Trophoblast cell (in vitro differentiated cells and primary cell): Measurements from ENCODE around the gene TMEM9B.

ENCODE experiments used
- DNase-seq, 2 donors: peaks; one replicate each; pipeline ENCODE4 v3.0.0-alpha.2; 2016
- H2AFZ ChIP-seq: 2 replicates; pipeline ENCODE4 v1.6.1; 2013; ENCODE audit warnings: low read length, moderate library complexity, mild to moderate bottlenecking; ENCODE audit not compliant: insufficient read depth, poor library complexity
- H2AK5ac ChIP-seq: 2 replicates; pipeline ENCODE4 v1.6.1; 2013; ENCODE audit warnings: mild to moderate bottlenecking, low read length
- H2BK120ac ChIP-seq: 2 replicates; pipeline ENCODE4 v1.6.1; 2013; ENCODE audit warnings: low read length, mild to moderate bottlenecking, moderate library complexity; ENCODE audit not compliant: insufficient read depth, poor library complexity
- H2BK12ac ChIP-seq: 2 replicates; pipeline ENCODE4 v1.6.1; 2013; ENCODE audit warnings: mild to moderate bottlenecking, low read length, moderate library complexity
- H2BK5ac ChIP-seq: 2 replicates; pipeline ENCODE4 v1.6.1; 2013; ENCODE audit warnings: low read length, low read depth, moderate library complexity, mild to moderate bottlenecking; ENCODE audit not compliant: poor library complexity
- H3K14ac ChIP-seq: 2 replicates; pipeline ENCODE4 v1.6.1; 2013; ENCODE audit warnings: mild to moderate bottlenecking, low read length
- H3K18ac ChIP-seq: 2 replicates; pipeline ENCODE4 v1.6.1; 2013; ENCODE audit warnings: mild to moderate bottlenecking, low read length
- H3K23ac ChIP-seq: 2 replicates; pipeline ENCODE4 v1.6.1; 2013; ENCODE audit warnings: low read length
- H3K27ac ChIP-seq: 2 replicates; pipeline ENCODE4 v1.5.1; 2013; ENCODE audit warnings: low read depth, mild to moderate bottlenecking, inconsistent platforms, low read length, moderate library complexity
- H3K27me3 ChIP-seq: 2 replicates; pipeline ENCODE4 v1.6.1; 2013; ENCODE audit warnings: inconsistent platforms, mild to moderate bottlenecking, low read length, moderate library complexity; ENCODE audit not compliant: insufficient read depth
- H3K36me3 ChIP-seq, 2 experiments: 1 replicate in 1 of 2; 2 replicates in 1 of 2; pipeline ENCODE4 v1.6.1; 2013; ENCODE audit warnings: low read length in 2 of 2, mild to moderate bottlenecking in 2 of 2, moderate library complexity in 1 of 2; ENCODE audit not compliant: insufficient read depth in 2 of 2, control insufficient read depth in 1 of 2
- H3K4ac ChIP-seq: 2 replicates; pipeline ENCODE4 v1.6.1; 2013; ENCODE audit warnings: low read depth, mild to moderate bottlenecking, low read length, moderate library complexity
- H3K4me1 ChIP-seq, 2 experiments: 1 replicate in 1 of 2; 2 replicates in 1 of 2; pipeline ENCODE4 v1.6.1; 2013; ENCODE audit warnings: low read length in 2 of 2, mild to moderate bottlenecking in 2 of 2, moderate library complexity in 1 of 2; ENCODE audit not compliant: insufficient read depth in 2 of 2, control insufficient read depth in 1 of 2
- H3K4me2 ChIP-seq: 2 replicates; pipeline ENCODE4 v1.6.1; 2013; ENCODE audit warnings: inconsistent platforms, mild to moderate bottlenecking, low read length, moderate library complexity
- H3K4me3 ChIP-seq: 2 replicates; pipeline ENCODE4 v1.5.1; 2013; ENCODE audit warnings: mild to moderate bottlenecking, low read depth, low read length, inconsistent platforms
- H3K79me1 ChIP-seq: one replicate; pipeline ENCODE4 v1.6.1; 2013; ENCODE audit warnings: low read length
- H3K79me2 ChIP-seq: 2 replicates; pipeline ENCODE4 v1.6.1; 2013; ENCODE audit warnings: low read length, mild to moderate bottlenecking; ENCODE audit not compliant: control insufficient read depth, insufficient read depth, poor library complexity
- H3K9ac ChIP-seq: 2 replicates; pipeline ENCODE4 v1.6.1; 2013; ENCODE audit warnings: mild to moderate bottlenecking, low read length
- H3K9me3 ChIP-seq: 2 replicates; pipeline ENCODE4 v1.6.1; 2013; ENCODE audit warnings: low read depth, mild to moderate bottlenecking, control low read depth, inconsistent platforms, low read length; ENCODE audit not compliant: insufficient read depth
- H4K12ac ChIP-seq: 2 replicates; pipeline ENCODE4 v1.6.1; 2013; ENCODE audit warnings: low read depth, mild to moderate bottlenecking, low read length, moderate library complexity
- H4K8ac ChIP-seq: 2 replicates; pipeline ENCODE4 v1.6.1; 2013; ENCODE audit warnings: low read depth, mild to moderate bottlenecking, low read length, moderate library complexity
- H4K91ac ChIP-seq: one replicate; pipeline ENCODE4 v1.6.1; 2013; ENCODE audit warnings: low read depth, mild to moderate bottlenecking, low read length, moderate library complexity
- WGBS: extraction: QIAGEN DNeasy Blood & Tissue Kit; methylation state at CpG from one replicate; pipeline ENCODE4 v1.1.7; 2013; ENCODE audit warnings: missing lambda C conversion rate; ENCODE audit not compliant: insufficient read length, insufficient coverage; ENCODE audit errors: extremely low coverage; 5-methylcytosine and 5-hydroxymethylcytosine counted together

Gene TMEM9B

GRCh38 chr11:9002920-9003572 is 38.8 kb upstream of the TMEM9B start:
- no peak overlapping the region for H2BK5ac ChIP-seq
- H3K4me2 ChIP-seq, result peak overlapping the region; percentile 90
- no peaks in the 10 kb centered on the region for H3K79me1 ChIP-seq
- no peak overlapping the region for H2BK120ac ChIP-seq
- H2AK5ac ChIP-seq, result no peak overlapping the region
- no peak for DNase-seq
- H3K4me1 ChIP-seq, result peaks cover 12 to 13% of the 10 kb centered on the region in 2 experiments
- H2BK12ac ChIP-seq, result no peak overlapping the region
- H3K4ac ChIP-seq, result no peak overlapping the region
- no peak overlapping the region for H4K8ac ChIP-seq
- H2AFZ ChIP-seq, result peak overlapping the region; percentile 81
- no peak overlapping the region for H3K23ac ChIP-seq
- H3K18ac ChIP-seq, result no peak overlapping the region
- H3K36me3 ChIP-seq, result no peaks in the 10 kb centered on the region
- no peak overlapping the region for H3K27ac ChIP-seq
- H3K9me3 ChIP-seq, result peaks cover 7% of the 10 kb centered on the region
- no peak overlapping the region for H3K14ac ChIP-seq
- H4K91ac ChIP-seq, result no peak overlapping the region
- no CpG with 5 or more reads among the region's 8 CpGs for WGBS
- H3K79me2 ChIP-seq, result no peaks in the 10 kb centered on the region
- peak overlapping the region; percentile 11 for H3K4me3 ChIP-seq
- H3K27me3 ChIP-seq, result peaks cover 29% of the 10 kb centered on the region
- H3K9ac ChIP-seq, result no peak overlapping the region
- H4K12ac ChIP-seq, result no peak overlapping the region

- Histone ChIP-seq H3K23ac (no peak overlapping the region), H2AK5ac (no peak overlapping the region), H3K79me2 (no peaks in the 10 kb centered on the region), H4K12ac (no peak overlapping the region), H3K14ac (no peak overlapping the region), H3K4me2 (no peak overlapping the region), H3K4me1 (peaks cover 12 to 13% of the 10 kb centered on the region in 2 experiments), H3K27me3 (peaks cover 29% of the 10 kb centered on the region), H2BK120ac (no peak overlapping the region), H3K18ac (no peak overlapping the region), H2AFZ (no peak overlapping the region), H3K4ac (no peak overlapping the region), H2BK5ac (no peak overlapping the region), H3K36me3 (no peaks in the 10 kb centered on the region), H4K8ac (no peak overlapping the region), H2BK12ac (no peak overlapping the region), H3K27ac (no peak overlapping the region), H4K91ac (no peak overlapping the region), H3K9ac (peak overlapping the region; percentile 12), H3K79me1 (no peaks in the 10 kb centered on the region), H3K9me3 (peaks cover 7% of the 10 kb centered on the region), H3K4me3 (no peak overlapping the region)
- WGBS, result no CpG with 5 or more reads among the region's 6 CpGs
- peak; percentile 50 to 53 for DNase-seq
These were observed 37.5 kb upstream of the TMEM9B start for GRCh38 chr11:9001736-9002135.

GRCh38 chr11:8998017-8998416 is 33.8 kb upstream of the TMEM9B start:
- Histone ChIP-seq H3K14ac (no peak overlapping the region), H3K9ac (no peak overlapping the region), H3K27ac (no peak overlapping the region), H3K36me3 (no peaks in the 10 kb centered on the region), H3K27me3 (peaks cover 5% of the 10 kb centered on the region), H2BK5ac (no peak overlapping the region), H4K12ac (no peak overlapping the region), H2BK12ac (no peak overlapping the region), H4K8ac (no peak overlapping the region), H2AFZ (no peak overlapping the region), H3K23ac (no peak overlapping the region), H4K91ac (no peak overlapping the region), H3K4me3 (no peak overlapping the region), H3K79me1 (no peaks in the 10 kb centered on the region), H3K4ac (no peak overlapping the region), H3K9me3 (no peaks in the 10 kb centered on the region), H3K79me2 (no peaks in the 10 kb centered on the region), H2AK5ac (no peak overlapping the region), H3K4me1 (no peaks in the 10 kb centered on the region), H3K4me2 (no peak overlapping the region), H2BK120ac (no peak overlapping the region), H3K18ac (no peak overlapping the region)
- WGBS, result no CpG with 5 or more reads among the region's 2 CpGs
- DNase-seq, result no peak

- H3K9ac ChIP-seq, result no peak overlapping the region
- H3K4ac ChIP-seq, result no peak overlapping the region
- H2BK5ac ChIP-seq, result no peak overlapping the region
- no peak overlapping the region for H2BK12ac ChIP-seq
- no peaks in the 10 kb centered on the region for H3K79me2 ChIP-seq
- no peak overlapping the region for H2AK5ac ChIP-seq
- no peak overlapping the region for H3K4me2 ChIP-seq
- no peak overlapping the region for H2BK120ac ChIP-seq
- no peaks in the 10 kb centered on the region for H3K9me3 ChIP-seq
- H3K4me1 ChIP-seq, result no peaks in the 10 kb centered on the region
- no CpG with 5 or more reads among the region's 3 CpGs for WGBS
- H4K8ac ChIP-seq, result no peak overlapping the region
- H3K27ac ChIP-seq, result no peak overlapping the region
- H3K27me3 ChIP-seq, result peaks cover 2% of the 10 kb centered on the region
- no peak overlapping the region for H4K91ac ChIP-seq
- no peak overlapping the region for H3K4me3 ChIP-seq
- no peak overlapping the region for H3K23ac ChIP-seq
- no peak for DNase-seq
- no peaks in the 10 kb centered on the region for H3K36me3 ChIP-seq
- H3K18ac ChIP-seq, result no peak overlapping the region
- H4K12ac ChIP-seq, result no peak overlapping the region
- no peak overlapping the region for H2AFZ ChIP-seq
- H3K14ac ChIP-seq, result no peak overlapping the region
- no peaks in the 10 kb centered on the region for H3K79me1 ChIP-seq
These were observed 33.2 kb upstream of the TMEM9B start for GRCh38 chr11:8997451-8997850.
